ENCODE measurements around the gene ENOX1. TPM values are rescaled to one million over a fixed set of nuclear protein-coding genes. Genes with fewer than 3 reads are reported as not detected.

ENOX1 gene
- total RNA-seq, 1 donor from 2014 or later = 8.7 TPM

DNA sequence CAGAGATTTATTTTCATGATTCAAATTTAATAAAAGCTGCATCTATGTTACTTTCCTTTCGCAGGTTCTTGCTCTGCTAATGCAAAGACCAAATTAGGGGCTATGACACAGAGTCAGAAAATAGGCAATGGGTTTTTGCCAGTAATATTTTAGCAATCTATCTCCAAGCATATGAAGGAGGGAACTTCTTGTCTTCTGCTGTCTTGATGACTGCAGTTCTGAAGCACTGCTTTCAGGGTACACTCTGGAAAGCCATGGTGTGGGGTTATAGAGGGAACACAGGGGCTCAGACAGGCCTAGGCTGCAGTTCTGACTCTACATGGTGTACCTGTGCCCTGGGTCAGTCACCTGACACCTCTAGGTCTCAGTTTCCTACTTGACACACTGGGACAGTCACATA, 500.0 kb downstream of the ENOX1 start:
- no peak overlapping the region for H3K27ac Mint-ChIP-seq (ENCODE audit: unreplicated experiment)

DNA sequence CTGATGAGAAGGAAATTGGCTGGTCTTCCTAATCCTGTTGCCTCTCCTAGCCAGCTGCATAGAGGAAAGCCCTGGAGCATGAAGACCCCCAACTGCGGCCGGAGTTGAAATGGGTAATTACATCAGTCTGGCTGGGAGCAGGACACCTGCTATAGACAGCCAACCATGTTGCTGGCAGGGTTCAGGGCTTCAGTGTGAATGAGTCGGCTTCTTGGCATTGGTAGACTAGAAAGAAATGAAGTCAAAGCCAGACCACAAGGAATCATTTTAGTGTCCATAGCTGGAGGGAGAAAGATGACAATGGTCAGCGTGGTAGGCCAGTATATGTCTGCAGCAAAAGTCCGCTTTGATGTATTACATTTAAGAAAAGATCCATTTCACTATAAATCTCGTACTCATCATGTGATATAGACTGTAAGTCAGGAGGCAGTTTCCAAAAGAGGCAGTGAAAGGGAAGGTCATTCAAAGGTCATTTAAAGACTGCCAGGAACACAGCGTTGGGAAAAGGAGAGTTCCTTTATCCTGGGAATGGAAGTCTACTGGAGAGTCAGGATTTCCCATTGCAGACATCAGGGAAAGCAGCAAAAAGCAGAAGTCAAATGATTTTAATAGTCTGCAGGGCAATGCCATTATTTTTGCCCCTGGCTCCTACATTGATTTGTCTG, 500.7 kb downstream of the ENOX1 start:
- no peaks in the 10 kb centered on the region for H3K36me3 Mint-ChIP-seq (ENCODE audit: unreplicated experiment)
- H3K4me1 Mint-ChIP-seq (ENCODE audit: low read depth, unreplicated experiment) = peaks cover 12% of the 10 kb centered on the region
- H3K27ac Mint-ChIP-seq (ENCODE audit: unreplicated experiment) = no peak overlapping the region
- TF ChIP-seq, protein P1, sequence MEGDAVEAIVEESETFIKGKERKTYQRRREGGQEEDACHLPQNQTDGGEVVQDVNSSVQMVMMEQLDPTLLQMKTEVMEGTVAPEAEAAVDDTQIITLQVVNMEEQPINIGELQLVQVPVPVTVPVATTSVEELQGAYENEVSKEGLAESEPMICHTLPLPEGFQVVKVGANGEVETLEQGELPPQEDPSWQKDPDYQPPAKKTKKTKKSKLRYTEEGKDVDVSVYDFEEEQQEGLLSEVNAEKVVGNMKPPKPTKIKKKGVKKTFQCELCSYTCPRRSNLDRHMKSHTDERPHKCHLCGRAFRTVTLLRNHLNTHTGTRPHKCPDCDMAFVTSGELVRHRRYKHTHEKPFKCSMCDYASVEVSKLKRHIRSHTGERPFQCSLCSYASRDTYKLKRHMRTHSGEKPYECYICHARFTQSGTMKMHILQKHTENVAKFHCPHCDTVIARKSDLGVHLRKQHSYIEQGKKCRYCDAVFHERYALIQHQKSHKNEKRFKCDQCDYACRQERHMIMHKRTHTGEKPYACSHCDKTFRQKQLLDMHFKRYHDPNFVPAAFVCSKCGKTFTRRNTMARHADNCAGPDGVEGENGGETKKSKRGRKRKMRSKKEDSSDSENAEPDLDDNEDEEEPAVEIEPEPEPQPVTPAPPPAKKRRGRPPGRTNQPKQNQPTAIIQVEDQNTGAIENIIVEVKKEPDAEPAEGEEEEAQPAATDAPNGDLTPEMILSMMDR (IDR thresholded peaks at IDR 0.05; ENCODE audit: partially characterized antibody, unreplicated experiment) = no peak
- no peak overlapping the region for H3K4me3 Mint-ChIP-seq (ENCODE audit: unreplicated experiment)
- DNase-seq = no peak
- peaks cover 2% of the 10 kb centered on the region for H3K27me3 Mint-ChIP-seq (ENCODE audit: unreplicated experiment)
- H3K9me3 Mint-ChIP-seq (ENCODE audit: unreplicated experiment) = no peaks in the 10 kb centered on the region

More for the DNA sequence above, 500.0 kb downstream of the ENOX1 start:
- H3K36me3 Mint-ChIP-seq (ENCODE audit: unreplicated experiment) = no peaks in the 10 kb centered on the region
- no peak for DNase-seq
- H3K27me3 Mint-ChIP-seq (ENCODE audit: unreplicated experiment) = peaks cover 2% of the 10 kb centered on the region
- peaks cover 12% of the 10 kb centered on the region for H3K4me1 Mint-ChIP-seq (ENCODE audit: low read depth, unreplicated experiment)
- H3K4me3 Mint-ChIP-seq (ENCODE audit: unreplicated experiment) = no peak overlapping the region
- TF ChIP-seq, protein P1 (IDR thresholded peaks at IDR 0.05; ENCODE audit: partially characterized antibody, unreplicated experiment) = no peak
- H3K9me3 Mint-ChIP-seq (ENCODE audit: unreplicated experiment) = no peaks in the 10 kb centered on the region

DNA sequence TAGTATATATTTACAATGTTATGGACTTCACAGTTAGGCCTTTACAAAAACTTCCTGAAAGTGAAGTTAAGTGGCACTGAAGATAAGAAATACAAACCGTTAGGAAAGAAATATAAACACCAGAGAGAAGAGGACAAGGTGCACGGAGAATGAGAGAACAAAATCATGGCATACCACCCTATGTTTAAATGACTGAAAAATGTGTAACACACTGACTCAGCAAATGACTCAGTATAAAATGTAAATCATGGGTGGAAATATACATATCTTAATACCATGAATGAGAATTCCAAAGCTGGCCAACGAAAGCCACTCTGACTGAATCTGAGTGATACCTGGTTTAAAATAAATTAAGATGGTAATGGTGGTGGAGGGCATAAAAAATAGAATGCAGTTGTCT, 502.6 kb downstream of the ENOX1 start:
- Mint-ChIP-seq H3K27me3 (ENCODE audit: unreplicated experiment) (no peaks in the 10 kb centered on the region), H3K9me3 (ENCODE audit: unreplicated experiment) (no peaks in the 10 kb centered on the region), H3K4me3 (ENCODE audit: unreplicated experiment) (no peak overlapping the region), H3K4me1 (ENCODE audit: low read depth, unreplicated experiment) (peaks cover 9% of the 10 kb centered on the region), H3K27ac (ENCODE audit: unreplicated experiment) (no peak overlapping the region), H3K36me3 (ENCODE audit: unreplicated experiment) (no peaks in the 10 kb centered on the region)
- DNase-seq = no peak
- TF ChIP-seq, protein P1 (IDR thresholded peaks at IDR 0.05; ENCODE audit: partially characterized antibody, unreplicated experiment) = no peak

DNA sequence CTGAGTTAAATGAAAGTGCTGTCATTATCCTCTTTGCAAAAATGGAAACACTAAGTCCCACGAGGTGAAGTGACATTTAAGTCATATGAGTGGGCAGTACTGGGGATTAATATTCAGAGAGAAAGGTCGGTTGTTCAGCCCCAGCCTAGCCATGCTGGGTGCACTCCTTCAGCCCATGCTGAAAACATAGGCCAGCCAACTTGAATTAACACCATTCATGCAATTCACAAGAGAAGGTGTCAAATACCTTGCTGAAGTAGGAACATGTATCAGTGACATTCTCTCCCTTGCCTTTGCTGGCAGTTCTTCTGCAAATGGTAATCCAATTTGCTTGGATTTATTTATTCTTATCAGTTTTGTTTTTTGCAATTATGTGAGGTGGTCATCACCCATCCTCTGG, 507.1 kb downstream of the ENOX1 start:
- Mint-ChIP-seq H3K27ac (ENCODE audit: unreplicated experiment) (no peak overlapping the region), H3K4me3 (ENCODE audit: unreplicated experiment) (no peak overlapping the region), H3K27me3 (ENCODE audit: unreplicated experiment) (peaks cover 2% of the 10 kb centered on the region), H3K9me3 (ENCODE audit: unreplicated experiment) (peaks cover 4% of the 10 kb centered on the region), H3K4me1 (ENCODE audit: low read depth, unreplicated experiment) (peaks cover 23% of the 10 kb centered on the region), H3K36me3 (ENCODE audit: unreplicated experiment) (no peaks in the 10 kb centered on the region)
- TF ChIP-seq, protein P1 (IDR thresholded peaks at IDR 0.05; ENCODE audit: partially characterized antibody, unreplicated experiment) = no peak
- no peak for DNase-seq

DNA sequence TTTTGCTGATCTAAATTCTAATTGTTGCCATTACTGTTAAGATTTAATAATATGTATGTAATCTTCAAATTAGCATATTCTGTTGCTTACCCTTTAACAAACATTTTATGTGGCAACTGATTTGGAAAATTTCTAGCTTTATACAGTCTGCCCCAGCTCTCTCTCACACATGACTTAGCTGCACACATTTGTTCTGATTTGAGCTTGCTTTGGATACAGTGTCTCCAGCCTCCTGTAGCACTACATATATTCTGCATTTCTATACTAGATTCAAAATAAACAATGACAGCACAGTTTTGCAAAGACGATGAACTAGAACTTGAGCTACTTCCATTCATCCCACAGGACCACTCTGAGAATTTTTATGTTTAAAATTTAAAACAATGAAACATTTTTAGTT, 508.6 kb downstream of the ENOX1 start:
- Mint-ChIP-seq H3K27ac (ENCODE audit: unreplicated experiment) (no peak overlapping the region), H3K27me3 (ENCODE audit: unreplicated experiment) (peaks cover 2% of the 10 kb centered on the region), H3K9me3 (ENCODE audit: unreplicated experiment) (peaks cover 4% of the 10 kb centered on the region), H3K36me3 (ENCODE audit: unreplicated experiment) (no peaks in the 10 kb centered on the region), H3K4me3 (ENCODE audit: unreplicated experiment) (no peak overlapping the region), H3K4me1 (ENCODE audit: low read depth, unreplicated experiment) (peaks cover 21% of the 10 kb centered on the region)
- TF ChIP-seq, protein P1 (IDR thresholded peaks at IDR 0.05; ENCODE audit: partially characterized antibody, unreplicated experiment) = no peak
- no peak for DNase-seq
